Esophagus squamous epithelium (tissue), 4 donors: Measurements from ENCODE around the gene DNM2.
"Not testable (repeated sequence)": the region's sequence is repeated elsewhere in the genome, so short reads cannot be mapped to it uniquely, and the experiment has no call there.

ENCODE experiments used
- CTCF ChIP-seq, 6 experiments: fragments of 450-650 bp in 4 of 6; fragments of 200-600 bp in 2 of 6; sonication (generic) in 2 of 6; IDR thresholded peaks; one replicate each; pipeline ENCODE4 v1.5.1; 2016 to 2019; ENCODE audit warnings: antibody characterized with exemption in 6 of 6, mild to moderate bottlenecking in 4 of 6, moderate library complexity in 4 of 6
- POLR2A ChIP-seq, 4 donors: fragments of 450-650 bp; IDR thresholded peaks; one replicate each; pipeline ENCODE4 v1.6.1; 2017; ENCODE audit warnings: antibody characterized with exemption in 4 of 4, mild to moderate bottlenecking in 4 of 4, moderate library complexity in 3 of 4

GRCh38 chr19:10869872-10870311 lies 152.0 kb downstream of the DNM2 start:
- TF ChIP-seq CTCF, POLR2A (IDR thresholded peaks at IDR 0.05): not testable (repeated sequence)
